HG03175 (cell line): ENCODE results near the gene C1orf159.

Source experiments
- ATAC-seq: cut with Tn5 transposase; IDR thresholded peaks from one replicate; pipeline ENCODE4 v1.9.1; 2021; ENCODE audit warnings: mild to moderate bottlenecking, moderate library complexity; ENCODE audit not compliant: unreplicated experiment

The C1orf159 gene

GRCh38 chr1:1092894-1093609, 22.8 kb downstream of the C1orf159 start:
- ATAC-seq, result no peak

- ATAC-seq, result no peak
Measured at GRCh38 chr1:1092149-1092855, 23.6 kb downstream of the C1orf159 start.

DNA sequence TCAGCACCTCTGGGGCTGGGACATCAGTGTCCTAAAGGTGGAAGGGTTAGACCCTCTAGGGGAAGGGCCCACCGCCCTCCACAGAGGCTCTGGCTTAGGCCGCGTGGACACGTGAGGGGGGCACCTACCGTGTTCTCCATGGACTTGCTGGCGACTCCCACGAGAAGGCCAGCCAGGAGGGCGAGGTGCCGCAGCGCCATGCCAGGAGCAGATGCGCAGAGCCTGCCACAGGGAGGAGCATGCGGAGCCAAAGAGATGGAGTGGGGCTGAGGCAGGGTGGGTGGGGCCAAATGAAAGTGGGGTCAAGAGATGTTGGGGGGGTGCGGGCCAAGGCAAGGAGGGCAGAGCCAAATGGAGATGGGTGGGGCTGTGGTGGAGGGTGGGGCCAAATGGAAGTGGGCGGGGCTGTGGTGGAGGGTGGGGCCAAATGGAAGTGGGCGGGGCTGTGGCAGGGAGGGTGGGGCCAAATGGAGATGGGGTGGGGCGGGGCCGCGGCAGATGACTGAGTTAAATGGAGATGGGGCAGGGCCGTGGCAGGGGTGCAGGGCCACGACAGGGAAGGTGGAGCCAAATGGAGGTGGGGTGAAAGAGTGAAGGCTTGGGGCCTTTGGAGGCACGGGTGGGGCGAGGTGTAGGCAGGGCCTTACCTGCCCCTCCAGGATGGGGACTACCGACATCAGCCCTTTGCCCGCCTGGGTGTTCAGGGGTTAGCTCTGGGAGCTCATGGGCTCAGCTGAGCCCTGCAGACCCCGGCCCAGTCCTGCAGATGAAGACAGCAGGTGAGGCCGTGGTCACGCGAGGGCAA, 24.3 kb downstream of the C1orf159 start:
- ATAC-seq, result no peak

GRCh38 chr1:1090424-1091343, 25.2 kb downstream of the C1orf159 start:
- ATAC-seq, result no peak

DNA sequence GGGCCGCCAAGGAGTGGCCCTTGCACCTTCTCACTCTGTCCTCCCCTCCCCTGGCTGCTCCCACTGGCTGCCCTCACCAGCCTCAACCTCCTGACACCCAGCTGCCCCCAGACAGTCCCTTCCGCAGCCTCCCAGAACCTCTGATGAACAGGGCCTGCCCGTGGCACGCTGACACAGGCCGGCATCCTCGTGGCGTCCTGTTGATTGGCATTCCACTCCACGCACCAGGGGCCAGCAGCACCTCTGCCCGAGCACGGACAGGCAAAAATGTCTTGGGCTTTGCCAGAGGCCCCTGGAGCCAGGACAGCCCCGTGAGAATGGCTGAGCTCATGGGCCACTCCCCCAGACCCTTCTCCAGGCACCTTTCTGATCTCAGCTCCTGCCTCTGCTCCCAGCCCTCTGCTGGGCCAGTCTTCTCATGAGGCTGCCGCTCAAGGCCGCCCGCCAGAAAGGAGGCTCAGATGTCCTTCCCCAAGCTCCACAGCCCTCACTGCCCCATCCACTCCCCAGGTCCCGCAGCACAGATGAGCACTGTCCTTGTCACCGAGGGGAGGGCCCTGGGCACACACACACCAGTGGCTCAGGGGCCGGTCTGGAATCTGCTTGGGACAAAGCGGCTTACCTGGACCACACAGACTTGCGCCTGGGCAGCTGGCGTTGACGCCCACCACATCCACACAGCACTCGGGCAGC, 26.0 kb downstream of the C1orf159 start:
- no peak for ATAC-seq

DNA sequence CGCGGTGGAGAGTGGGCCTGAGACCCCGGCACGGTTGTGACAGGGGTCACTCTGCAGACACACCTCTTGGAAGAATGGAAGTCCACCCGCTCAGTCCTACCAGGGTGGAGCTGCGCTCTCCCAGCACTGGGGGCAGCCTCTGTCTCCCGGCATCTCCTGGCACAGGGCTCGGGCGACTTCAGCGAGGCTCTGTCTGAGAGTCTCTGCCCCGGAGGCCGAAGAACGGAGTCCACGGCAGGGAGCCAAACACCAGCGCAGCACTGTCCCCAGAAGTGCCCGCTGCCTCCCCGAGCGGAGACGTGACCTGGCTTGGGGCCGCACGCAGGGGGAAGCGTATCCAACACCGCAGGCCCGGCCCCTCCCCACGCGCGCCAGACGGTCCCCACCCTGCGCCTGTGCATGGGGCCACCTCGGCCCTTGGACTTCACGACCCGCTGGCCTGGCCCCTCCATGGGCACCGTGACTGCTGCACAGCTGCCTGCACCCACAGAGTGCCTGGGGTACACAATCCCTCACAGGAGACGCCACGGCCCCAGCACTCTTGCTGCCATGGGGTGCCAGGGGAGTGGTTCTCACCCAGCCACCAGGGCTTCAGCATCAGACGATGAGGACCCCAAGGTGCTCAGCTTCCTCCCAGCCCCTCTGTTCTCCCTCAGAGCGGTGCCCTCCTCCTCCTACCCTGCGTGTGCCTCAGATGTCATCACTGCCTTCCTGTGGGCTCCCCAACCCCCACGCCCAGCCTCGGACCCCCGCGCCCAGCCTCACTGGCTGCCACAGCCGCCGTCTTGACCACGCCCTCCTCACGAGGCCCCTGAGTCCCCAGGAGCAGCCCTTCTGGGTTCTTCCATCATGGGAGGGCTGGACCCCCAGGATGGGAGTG, 26.8 kb downstream of the C1orf159 start:
- no peak for ATAC-seq

- no peak for ATAC-seq
Measured at GRCh38 chr1:1088029-1088800, 27.7 kb downstream of the C1orf159 start.

- ATAC-seq, result no peak
Measured at GRCh38 chr1:1087351-1088028, 28.4 kb downstream of the C1orf159 start.

DNA sequence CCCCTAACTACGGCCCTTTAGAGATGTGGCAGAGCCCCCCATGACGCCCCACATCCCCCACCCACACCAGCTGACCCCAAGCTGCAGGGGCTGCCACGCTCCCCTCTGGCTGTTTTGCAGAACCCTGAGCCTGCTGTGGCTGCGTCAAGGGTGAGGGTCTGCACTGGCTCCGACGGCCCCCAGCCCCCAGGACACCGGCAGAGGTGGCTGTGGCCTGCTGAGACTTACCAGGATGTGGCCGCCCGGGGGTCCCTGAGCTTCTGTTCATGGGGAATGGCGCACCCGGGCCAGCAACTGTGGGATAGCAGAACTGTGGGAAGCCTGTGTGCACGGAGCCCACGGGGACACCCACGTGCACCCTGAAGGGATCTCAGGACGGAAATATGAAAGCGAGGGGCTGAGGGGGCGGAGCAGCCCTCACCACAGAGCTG, 29.0 kb downstream of the C1orf159 start:
- ATAC-seq, result no peak

- ATAC-seq, result no peak
Measured at GRCh38 chr1:1085911-1086841, 29.7 kb downstream of the C1orf159 start.

- ATAC-seq, result no peak
Measured at GRCh38 chr1:1085171-1085841, 30.6 kb downstream of the C1orf159 start.

- no peak for ATAC-seq
Measured at GRCh38 chr1:1084372-1085170, 31.3 kb downstream of the C1orf159 start.

GRCh38 chr1:1083416-1084371, 32.2 kb downstream of the C1orf159 start:
- ATAC-seq, result no peak

- no peak for ATAC-seq
Measured at GRCh38 chr1:1082776-1083415, 33.0 kb downstream of the C1orf159 start.
